ENCODE results near the gene AMBRA1. TPM values are rescaled to one million over a fixed set of nuclear protein-coding genes. Genes with fewer than 3 reads are reported as not detected.

Gene AMBRA1
- total and polyA plus RNA-seq, 2 of the 8 experiments (the other 6 are each of a cell fraction or from before 2014, with no cell fraction given), result 14.2 to 37.4 TPM

- TF ChIP-seq, protein P1, sequence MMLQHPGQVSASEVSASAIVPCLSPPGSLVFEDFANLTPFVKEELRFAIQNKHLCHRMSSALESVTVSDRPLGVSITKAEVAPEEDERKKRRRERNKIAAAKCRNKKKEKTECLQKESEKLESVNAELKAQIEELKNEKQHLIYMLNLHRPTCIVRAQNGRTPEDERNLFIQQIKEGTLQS (IDR thresholded peaks at IDR 0.05; ENCODE audit: insufficient read depth, low read depth, low read length), result no peak
- TF ChIP-seq JUND (IDR thresholded peaks at IDR 0.05; ENCODE audit: low read length) (no peak), SIN3A (conservative IDR thresholded peaks at IDR 0.05 in 1 of 2, IDR thresholded peaks at IDR 0.05 in 1 of 2; ENCODE audit: low read depth in 1 of 2, low read length in 2 of 2) (no peak), SIX5 (IDR thresholded peaks at IDR 0.05; ENCODE audit: low read depth, low read length) (no peak), HDAC2 (IDR thresholded peaks at IDR 0.05; ENCODE audit: borderline replicate concordance in 1 of 2, low read depth in 2 of 2, low read length in 2 of 2) (no peak), SIRT6 (IDR thresholded peaks at IDR 0.05; ENCODE audit: low read length) (no peak), TBP (IDR thresholded peaks at IDR 0.05; ENCODE audit: low read depth, low read length) (no peak), GTF2F1 (IDR thresholded peaks at IDR 0.05; ENCODE audit: borderline replicate concordance, low read depth, low read length) (no peak), FOSL1 (IDR thresholded peaks at IDR 0.05; ENCODE audit: insufficient read depth, low read depth, low read length) (no peak)
Measured at GRCh38 chr11:46633291-46634217, 39.7 kb upstream of the AMBRA1 start (continued).

All from H1 (cell line).